GM21825 (cell line): ENCODE measurements around the gene SLC13A3.
"Not testable (repeated sequence)": the region's sequence is repeated elsewhere in the genome, so short reads cannot be mapped to it uniquely, and the experiment has no call there.

Experiments
- ATAC-seq: cut with Tn5 transposase; IDR thresholded peaks from one replicate; pipeline ENCODE4 v1.9.1; 2021; ENCODE audit warnings: mild to moderate bottlenecking, moderate library complexity; ENCODE audit not compliant: unreplicated experiment

Gene SLC13A3

GRCh38 chr20:46682063-46682821 is 31.0 kb upstream of the SLC13A3 start:
- ATAC-seq = no peak

GRCh38 chr20:46681032-46681854 is 30.0 kb upstream of the SLC13A3 start:
- ATAC-seq = no peak

GRCh38 chr20:46680684-46681031 is 29.4 kb upstream of the SLC13A3 start:
- no peak for ATAC-seq

DNA sequence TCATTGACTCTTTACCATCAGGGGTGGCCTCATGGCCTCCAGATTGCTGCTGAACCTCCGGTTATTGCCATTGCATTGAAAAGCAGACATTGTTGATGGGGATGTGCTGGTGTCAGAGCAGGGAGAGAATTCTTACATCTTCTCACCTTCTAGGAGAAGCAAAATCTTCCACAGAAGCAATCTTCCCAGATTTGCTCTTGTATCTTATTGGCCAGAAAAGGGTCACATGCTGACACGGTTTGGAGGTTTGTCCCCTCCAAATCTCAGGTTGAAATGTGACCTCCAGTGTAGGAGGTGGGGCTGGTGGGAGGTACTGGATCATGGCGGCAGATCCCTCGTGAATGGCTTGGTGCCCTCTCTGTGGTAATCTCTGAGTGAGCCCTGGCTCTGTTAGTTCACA is 27.3 kb upstream of the SLC13A3 start:
- ATAC-seq = no peak

DNA sequence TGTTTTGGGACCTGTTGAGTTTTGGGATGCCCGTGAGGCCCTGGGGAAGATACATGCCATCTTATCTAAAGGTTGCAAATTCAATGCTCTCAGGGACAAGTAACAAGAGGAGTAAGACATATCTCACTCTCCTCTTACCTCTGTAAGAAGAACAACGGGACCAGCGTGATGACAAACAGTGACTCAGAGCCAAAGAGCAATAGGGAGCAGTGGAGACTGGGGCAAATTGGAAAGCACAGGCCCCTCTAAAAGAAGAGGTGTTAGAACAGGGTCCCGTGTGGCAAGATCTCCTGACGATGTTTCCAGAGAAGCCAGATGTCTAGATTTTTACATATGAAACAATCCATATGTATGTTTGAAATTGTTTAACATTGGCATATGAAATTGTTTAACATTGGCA is 26.3 kb upstream of the SLC13A3 start:
- no peak for ATAC-seq

DNA sequence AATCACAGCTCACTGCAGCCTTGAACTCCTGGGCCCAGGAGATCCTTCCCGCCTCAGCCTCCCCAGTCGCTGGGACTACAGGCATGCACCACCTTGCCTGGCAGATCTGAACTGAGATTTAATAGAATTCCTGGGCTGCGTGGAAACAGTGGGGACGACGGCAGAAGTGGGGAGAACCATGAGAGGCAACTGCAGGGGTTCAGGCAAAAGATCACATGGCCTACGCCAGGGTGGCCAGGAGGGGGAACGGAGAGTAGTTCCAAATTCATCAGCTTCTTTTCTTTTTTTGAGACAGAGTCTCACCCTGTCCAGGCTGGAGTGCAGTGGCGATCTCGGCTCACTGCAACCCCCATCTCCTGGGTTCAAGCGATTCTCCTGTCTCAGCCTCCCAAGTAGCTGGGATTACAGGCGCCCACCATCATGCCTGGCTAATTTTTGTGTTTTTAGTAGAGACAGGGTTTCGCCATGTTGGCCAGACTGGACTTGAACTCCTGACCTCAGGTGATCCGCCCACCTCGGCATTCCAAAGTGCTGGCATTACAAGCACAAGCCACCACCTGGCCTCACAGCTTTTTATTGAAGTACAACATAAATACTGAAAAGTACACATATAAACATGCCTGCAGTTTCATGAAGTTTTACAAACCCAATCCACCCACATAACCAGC is 25.5 kb upstream of the SLC13A3 start:
- not testable (repeated sequence) for ATAC-seq

DNA sequence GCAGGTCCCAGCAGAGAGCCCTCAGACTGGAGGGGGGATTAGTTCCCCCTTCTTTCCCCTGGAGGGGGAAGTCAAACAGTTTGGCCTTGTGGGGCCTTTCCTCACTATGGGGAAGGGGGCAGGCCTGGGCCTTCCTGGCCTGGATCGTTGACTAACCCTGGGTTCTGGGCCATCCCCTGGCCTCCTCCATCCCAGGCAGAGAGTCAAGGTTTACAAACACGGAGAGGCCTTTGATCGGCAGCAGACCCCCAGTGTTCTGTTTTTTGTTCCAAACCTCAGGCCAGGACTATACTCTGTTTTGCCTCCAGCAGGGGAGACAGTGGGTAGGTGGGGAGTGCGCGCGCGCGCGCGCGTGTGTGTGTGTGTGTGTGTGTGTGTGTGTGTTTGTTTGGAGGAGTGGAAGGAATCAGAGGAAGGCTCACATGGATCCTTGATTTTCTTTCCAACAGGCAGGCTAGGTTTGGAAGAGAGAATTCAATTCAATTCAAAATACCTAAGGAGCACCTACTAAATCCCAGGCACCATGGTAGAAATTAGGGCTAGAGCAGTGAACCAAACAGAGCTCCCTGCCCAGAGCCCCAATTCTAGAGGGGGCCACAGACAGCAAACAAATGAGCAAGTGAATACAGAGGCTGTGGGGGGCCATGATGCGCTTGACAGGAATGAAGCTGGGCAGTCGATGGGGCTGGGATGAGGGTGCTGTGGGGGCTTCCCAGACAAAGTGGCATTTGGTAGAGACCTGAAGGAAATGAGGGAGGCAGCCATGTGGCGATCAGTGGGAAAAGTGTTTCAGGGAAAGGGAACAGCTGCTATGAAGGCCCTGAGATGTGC is 23.2 kb upstream of the SLC13A3 start:
- no peak for ATAC-seq

DNA sequence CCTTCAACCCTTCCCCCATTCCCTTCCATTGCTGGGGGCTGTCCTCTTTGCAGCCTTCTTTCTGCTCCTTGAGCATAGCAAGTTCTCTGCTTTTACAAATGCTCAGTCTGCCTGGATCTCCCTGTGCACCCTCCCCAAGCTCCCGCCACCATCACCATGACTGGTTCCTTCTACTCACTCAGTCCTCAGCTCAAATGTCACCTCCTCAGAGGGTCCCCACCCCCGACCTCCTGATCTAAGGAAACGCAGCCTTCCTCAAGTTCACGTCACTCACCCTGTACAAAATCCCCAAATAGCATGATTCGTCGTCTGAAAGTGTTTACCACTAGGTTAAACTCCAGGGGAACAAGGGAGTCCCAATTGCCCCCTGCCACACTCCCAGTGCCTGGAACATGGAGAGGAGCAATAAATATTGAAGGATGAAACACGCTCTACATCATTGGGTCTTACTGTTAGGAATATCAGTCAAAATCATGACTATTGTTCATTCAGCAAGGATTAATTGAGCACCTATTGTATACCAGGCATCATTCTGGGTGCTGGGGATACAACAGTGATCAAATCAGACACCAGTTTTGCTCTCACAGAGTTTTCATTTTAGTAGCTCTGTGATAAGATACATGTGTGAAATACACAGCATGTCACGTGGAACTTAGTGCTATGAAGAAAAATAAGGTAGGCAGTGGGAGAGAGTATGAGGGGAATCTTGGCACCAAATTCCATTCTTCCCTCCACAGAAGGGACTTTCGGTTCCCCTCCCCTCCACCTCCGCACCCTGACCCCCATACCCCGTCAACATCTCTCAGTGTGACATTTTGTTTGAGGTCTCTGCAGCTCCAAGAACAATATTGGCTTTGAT is 22.4 kb upstream of the SLC13A3 start:
- no peak for ATAC-seq

GRCh38 chr20:46672543-46673148 is 21.4 kb upstream of the SLC13A3 start:
- ATAC-seq = no peak

GRCh38 chr20:46671866-46672542 is 20.7 kb upstream of the SLC13A3 start:
- ATAC-seq = no peak

GRCh38 chr20:46670585-46671584 is 19.6 kb upstream of the SLC13A3 start:
- no peak for ATAC-seq

DNA sequence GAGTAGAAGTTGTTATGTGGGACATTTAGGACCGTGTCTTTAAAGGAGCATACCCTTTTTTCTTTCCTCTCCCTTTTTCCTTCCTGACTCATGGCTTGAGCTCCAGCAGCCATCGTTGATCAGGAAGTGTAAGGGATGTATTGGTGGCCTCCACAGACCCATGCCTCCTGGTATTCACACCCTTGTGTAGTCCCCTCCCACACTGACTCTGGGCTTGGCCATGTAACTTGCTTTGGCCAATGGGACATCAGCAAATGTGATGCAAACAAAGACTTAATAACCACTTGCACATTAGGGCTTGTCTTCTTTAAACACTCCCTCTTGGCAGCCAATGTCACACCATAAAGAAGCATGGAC is 18.9 kb upstream of the SLC13A3 start:
- ATAC-seq = no peak

DNA sequence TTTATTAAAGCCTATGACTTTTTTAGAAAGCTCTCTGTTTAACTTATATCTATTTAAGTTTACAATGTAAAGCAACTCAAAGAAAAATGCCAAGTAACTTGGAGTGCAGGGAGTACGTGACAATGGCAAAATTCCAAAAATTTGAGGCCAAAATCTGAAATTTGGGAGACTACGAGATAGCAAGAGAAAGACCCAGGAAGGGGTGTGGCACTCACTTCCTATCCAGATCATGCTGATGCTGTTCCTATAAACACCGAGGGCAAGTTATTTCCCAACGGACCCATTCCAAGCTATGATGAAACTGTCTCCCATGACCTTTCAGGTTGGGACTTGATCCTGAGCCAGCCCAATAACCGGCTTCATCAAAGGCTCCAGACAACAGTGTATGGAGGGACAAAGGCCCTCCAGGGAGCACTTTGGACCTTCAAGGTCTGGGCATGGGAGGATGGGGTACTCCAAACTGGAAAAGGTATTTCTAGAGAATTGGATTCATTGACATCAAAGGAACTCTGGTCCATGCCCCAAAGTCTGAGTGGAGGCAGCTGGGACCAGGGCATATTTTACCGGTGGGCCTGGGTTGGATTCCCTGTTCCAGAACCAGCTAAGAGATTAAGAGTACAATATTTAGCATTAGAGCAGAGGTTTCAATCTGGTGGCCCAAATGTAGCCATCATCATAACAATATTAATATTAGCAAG is 15.7 kb upstream of the SLC13A3 start:
- ATAC-seq = no peak

DNA sequence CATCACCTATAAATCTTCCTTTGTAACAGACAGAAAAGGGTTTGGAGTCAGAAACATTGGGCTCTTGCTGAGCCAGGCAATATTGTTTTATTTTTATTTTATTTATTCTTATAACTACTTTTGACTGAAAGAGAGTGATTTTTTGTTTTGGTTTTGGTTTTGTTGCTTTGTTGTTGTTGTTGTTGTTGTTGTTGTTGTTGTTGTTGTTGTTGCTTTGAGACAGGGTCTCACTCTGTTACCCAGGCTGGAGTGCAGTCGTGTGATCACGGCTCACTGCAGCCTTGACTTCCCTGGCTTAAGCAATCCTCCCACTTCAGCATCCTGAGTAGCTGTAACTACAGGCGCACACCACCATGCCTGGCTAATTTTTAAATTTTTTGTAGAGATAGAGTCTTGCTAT is 15.0 kb upstream of the SLC13A3 start:
- no peak for ATAC-seq

GRCh38 chr20:46665602-46666001 is 14.3 kb upstream of the SLC13A3 start:
- no peak for ATAC-seq

GRCh38 chr20:46663531-46663930 is 12.3 kb upstream of the SLC13A3 start:
- ATAC-seq = no peak

DNA sequence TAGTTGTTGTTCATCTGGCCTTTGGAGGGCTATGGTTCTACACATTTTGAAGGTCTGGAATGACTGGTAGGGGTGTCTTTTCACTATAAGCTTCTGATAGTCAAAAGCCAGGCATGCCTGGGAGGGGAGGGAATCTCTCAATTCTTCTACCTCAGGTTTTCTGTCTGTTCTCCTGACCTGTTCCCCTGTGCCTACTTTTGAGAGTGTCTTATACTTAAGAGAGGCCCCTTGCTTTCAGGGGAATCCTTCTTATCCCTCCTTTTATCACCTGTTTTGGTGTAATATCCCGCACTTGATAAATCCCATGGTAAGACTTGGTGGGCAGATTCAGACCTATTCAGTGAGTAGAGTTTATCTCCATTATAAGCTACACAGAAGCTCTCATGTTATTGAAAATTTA is 10.4 kb upstream of the SLC13A3 start:
- no peak for ATAC-seq
